GM12878 (cell line): ENCODE results near the gene NKD1. TPM values are rescaled to one million over a fixed set of nuclear protein-coding genes. Genes with fewer than 3 reads are reported as not detected.

Source experiments
- ATAC-seq: fragments of 200-7000 bp; cut with Tn5 transposase; 3 replicates; pipeline ENCODE4 v1.9.1; 2020; ENCODE audit warnings: mild to moderate bottlenecking, moderate library complexity
- BruUV-seq: library from RNA; stranded (reverse); fragments of 400-500 nt; replicated peaks from 2 replicates; lab custom pipeline; 2021; lab: Mats Ljungman, UMichigan
- CTCF ChIA-PET: fragments of 300-600 bp; sonication (Branson Sonifier 250); formaldehyde crosslinking; extraction: SDS; loops from one replicate; lab custom pipeline; 2021; ENCODE audit warnings: inconsistent platforms; lab: Yijun Ruan, JAX
- POLR2A ChIA-PET: fragments of 350-600 bp; formaldehyde crosslinking; extraction: SDS; loops from one replicate; lab custom pipeline; 2021; ENCODE audit warnings: inconsistent platforms; lab: Charles Lee
- RAD21 ChIA-PET: fragments of 300-600 bp; sonication (Branson Sonifier 250); formaldehyde crosslinking; loops from one replicate; lab custom pipeline; 2023; ENCODE audit warnings: antibody characterized with exemption; ENCODE audit not compliant: unreplicated experiment; lab: Charles Lee
- SMC1A ChIA-PET: fragments of 300-600 bp; sonication (Branson Sonifier 250); formaldehyde crosslinking; loops from one replicate; lab custom pipeline; 2023; ENCODE audit not compliant: unreplicated experiment, uncharacterized antibody; lab: Charles Lee
- DNase-seq: peaks from one replicate; pipeline ENCODE4 v3.0.0-alpha.2; 2011; ENCODE audit warnings: low read depth, low spot score
- FAIRE-seq: peaks from 3 replicates; lab custom pipeline; 2011; peaks lifted over from hg19 to GRCh38; lab: Jason Lieb, UNC
- H2AFZ ChIP-seq: 2 replicates; pipeline ENCODE4 v1.6.0; 2011; ENCODE audit warnings: low read depth, low read length, control low read depth; ENCODE audit not compliant: control insufficient read depth
- H3K27ac ChIP-seq: 2 replicates; pipeline ENCODE4 v1.5.1; 2011; ENCODE audit warnings: control low read depth; ENCODE audit not compliant: control insufficient read depth, insufficient read depth
- H3K27me3 ChIP-seq, 2 experiments: replicated peaks in 1 of 2; 2 replicates each; pipeline versions ENCODE4 v1.6.0 to v1.6.1; 2011; ENCODE audit warnings: low read length in 1 of 2; ENCODE audit not compliant: control insufficient read depth in 2 of 2, insufficient read depth in 2 of 2
- H3K36me3 ChIP-seq, 2 experiments: 2 replicates each; pipeline ENCODE4 v1.5.1; 2011; ENCODE audit warnings: low read length in 1 of 2; ENCODE audit not compliant: control insufficient read depth in 2 of 2, insufficient read depth in 2 of 2
- H3K4me1 ChIP-seq: 2 replicates; pipeline ENCODE4 v1.6.1; 2011; ENCODE audit warnings: mild to moderate bottlenecking, low read length, moderate library complexity, mixed read lengths; ENCODE audit not compliant: control insufficient read depth, insufficient read depth
- H3K4me2 ChIP-seq: 2 replicates; pipeline ENCODE4 v1.6.0; 2011; ENCODE audit warnings: control low read depth; ENCODE audit not compliant: control insufficient read depth, insufficient read depth
- H3K4me3 ChIP-seq: fragments of 200-600 bp; sonication (generic); 2 replicates; pipeline ENCODE4 v1.5.1; 2016
- H3K79me2 ChIP-seq: 2 replicates; pipeline ENCODE4 v1.6.0; 2011; ENCODE audit warnings: low read length; ENCODE audit not compliant: control insufficient read depth, insufficient read depth
- H3K9ac ChIP-seq: 2 replicates; pipeline ENCODE4 v1.8.0; 2011; ENCODE audit warnings: low read length, control low read depth, mixed read lengths; ENCODE audit not compliant: control insufficient read depth, insufficient read depth
- H3K9me3 ChIP-seq: replicated peaks from 3 replicates; pipeline ENCODE4 v1.5.1; 2011; ENCODE audit warnings: mild to moderate bottlenecking, low read length; ENCODE audit not compliant: control insufficient read depth, insufficient read depth
- H4K20me1 ChIP-seq: 2 replicates; pipeline ENCODE4 v1.6.0; 2011; ENCODE audit not compliant: control insufficient read depth, insufficient read depth
- CBFB ChIP-seq: IDR thresholded peaks from 2 replicates; pipeline ENCODE4 v1.6.1; 2016; ENCODE audit warnings: antibody characterized with exemption, low read depth
- EP300 ChIP-seq, 2 experiments: fragments of 150-350 bp in 1 of 2; IDR thresholded peaks; 2 replicates each; pipeline ENCODE4 v1.6.1; 2011 to 2012; ENCODE audit warnings: low read depth in 2 of 2, low read length in 2 of 2, borderline replicate concordance in 1 of 2, improper control_type of control experiment in 1 of 2, inconsistent platforms in 1 of 2; ENCODE audit not compliant: control insufficient read depth in 1 of 2
- EZH2 ChIP-seq: IDR thresholded peaks from 2 replicates; pipeline ENCODE4 v1.6.1; 2012; ENCODE audit warnings: low read depth, mild to moderate bottlenecking, control low read depth, inconsistent platforms, low read length, borderline replicate concordance; ENCODE audit not compliant: control insufficient read depth
- FOS ChIP-seq: IDR thresholded peaks from 3 replicates; pipeline ENCODE4 v1.6.1; 2011; ENCODE audit warnings: borderline replicate concordance; ENCODE audit not compliant: insufficient read length; ENCODE audit errors: extremely low read depth
- NFYA ChIP-seq: IDR thresholded peaks from 2 replicates; pipeline ENCODE4 v1.6.1; 2011; ENCODE audit warnings: low read depth, mild to moderate bottlenecking, low read length, improper control_type of control experiment, borderline replicate concordance
- RB1 ChIP-seq: fragments of 450-650 bp; formaldehyde crosslinking; IDR thresholded peaks from 2 replicates; pipeline ENCODE4 v1.6.1; 2017; ENCODE audit warnings: mild to moderate bottlenecking, borderline replicate concordance
- SREBF2 ChIP-seq: IDR thresholded peaks from 2 replicates; pipeline ENCODE4 v1.6.1; 2012; ENCODE audit warnings: mild to moderate bottlenecking, low read length
- YY1 ChIP-seq: IDR thresholded peaks from 2 replicates; pipeline ENCODE4 v1.6.1; 2011; ENCODE audit warnings: low read depth, mild to moderate bottlenecking, low read length
- ZNF274 ChIP-seq: IDR thresholded peaks from one replicate; pipeline ENCODE4 v1.8.0; 2011; ENCODE audit not compliant: insufficient read length, insufficient read depth
- ZNF622 ChIP-seq: fragments of 450-650 bp; IDR thresholded peaks from 2 replicates; pipeline ENCODE4 v1.6.1; 2017; ENCODE audit warnings: mild to moderate bottlenecking, inconsistent platforms
- WGBS: methylation state at CpG from one replicate; pipeline ENCODE4 v1.1.6; 2016; ENCODE audit warnings: low lambda C conversion rate; ENCODE audit not compliant: insufficient replicate concordance, insufficient coverage; ENCODE audit errors: missing lambda C conversion rate; 5-methylcytosine and 5-hydroxymethylcytosine counted together
- in situ Hi-C: fragments of 300-500 bp; cut with MboI; formaldehyde crosslinking; loops from 9 replicates; pipeline ENCODE4 v1.14.3; 2018; ENCODE audit warnings: mixed read lengths
- intact Hi-C: fragments of 100-400 bp; cut with micrococcal nuclease; formaldehyde crosslinking; loops from one replicate; pipeline ENCODE4 v1.14.2; 2022; ENCODE audit not compliant: unreplicated experiment
- polyA plus RNA-seq, 11 experiments: library from polyadenylated mRNA; depleted of rRNA in 4 of 11; unstranded in 6 of 11; stranded (reverse) in 5 of 11; fragments of >200 nt; fragmentation: Nextera tagmentation in 4 of 11; fragmentation: Illumina TruSeq in 1 of 11; extraction: Ambion mirVana in 4 of 11; extraction: Trizol in 1 of 11; gene quantifications; 1 replicate in 1 of 11; 2 replicates in 10 of 11; pipeline versions ENCODE4 v1.2.1 to v1.2.3, GENCODE V29; 2011 to 2016; ENCODE audit warnings: inconsistent platforms in 2 of 11, missing spikeins in 2 of 11, low read depth in 1 of 11
- total RNA-seq, 4 experiments: library from RNA; depleted of rRNA in 3 of 4; stranded (reverse); fragments of >200 nt in 3 of 4; fragmentation: Illumina TruSeq in 1 of 4; extraction: Trizol in 1 of 4; gene quantifications; 2 replicates each; pipeline versions ENCODE4 v1.2.1 to v1.2.3, GENCODE V29; 2013 to 2021

NKD1 gene
- total and polyA plus RNA-seq, 10 of the 15 experiments (the other 5 are each of a cell fraction or from before 2014, with no cell fraction given) = under 0.01 to 0.49 (median 0.04) TPM; not detected in 2

- TF ChIP-seq NFYA = no peak
- no peak for TF ChIP-seq RB1
- TF ChIP-seq, all 136 proteins: peak for 0
- H3K36me3 ChIP-seq = no peaks in the 10 kb centered on the region
- H3K4me2 ChIP-seq = no peak overlapping the region
- H3K4me1 ChIP-seq = no peaks in the 10 kb centered on the region; the same call in 1 of the 2 replicates
- H3K27me3 ChIP-seq = no peaks in the 10 kb centered on the region
- no peaks in the 10 kb centered on the region for H4K20me1 ChIP-seq
- ChIA-PET CTCF (no interaction called here), RAD21 (no interaction called here), SMC1A (no interaction called here), POLR2A (no interaction called here)
- no peaks in the 10 kb centered on the region for H3K79me2 ChIP-seq
- 42% methylated on average over 7 of the region's 7 CpGs for WGBS
- in situ Hi-C loops (no loop called here), intact Hi-C loops (no loop called here)
- no peak for ATAC-seq
- FAIRE-seq = no peak
- no peak overlapping the region for H3K4me3 ChIP-seq
- no peak overlapping the region for H3K27ac ChIP-seq
- H3K9ac ChIP-seq = no peak overlapping the region
- no peak overlapping the region for H2AFZ ChIP-seq
- H3K9me3 ChIP-seq = no peaks in the 10 kb centered on the region
- BruUV-seq = no TSS peak
- DNase-seq = no peak
Measured at GRCh38 chr16:50622029-50622428, 73.8 kb downstream of the NKD1 start.

DNA sequence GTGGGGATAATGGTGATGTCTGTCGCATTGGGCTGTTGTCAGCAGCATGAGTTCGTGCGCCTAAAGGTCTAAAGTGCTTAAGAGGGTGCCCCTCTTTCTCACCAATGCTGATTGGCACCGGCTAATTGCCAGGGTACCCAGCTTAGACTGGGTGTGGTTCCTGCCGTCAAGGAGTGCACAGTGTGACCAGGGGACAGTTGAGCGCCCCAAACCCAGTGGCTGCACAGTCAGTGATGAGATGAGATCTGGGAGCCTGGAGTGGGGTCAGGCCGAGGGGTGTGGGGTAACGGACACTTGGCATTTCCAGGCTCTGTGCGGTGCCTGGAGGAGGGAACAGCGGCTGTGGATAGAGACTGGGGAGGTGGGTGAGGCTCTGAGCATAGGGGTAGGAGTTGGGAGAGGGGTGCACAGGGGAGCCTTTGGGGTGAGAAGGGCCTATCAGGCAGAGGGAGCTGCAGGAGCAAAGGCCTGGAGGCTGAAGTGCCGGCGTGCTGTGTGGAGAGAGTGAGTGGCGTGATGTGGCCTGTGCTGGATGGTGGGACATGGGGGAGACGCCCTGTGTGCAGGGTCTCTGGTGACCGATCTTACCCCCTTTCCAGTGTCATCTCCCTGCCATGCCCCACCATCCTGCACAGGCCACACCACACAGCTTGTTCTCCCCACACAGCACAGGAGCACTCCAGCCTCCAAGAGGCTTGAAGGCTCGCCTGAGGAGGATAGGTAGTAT, 74.6 kb downstream of the NKD1 start:
- Histone ChIP-seq H3K4me3 (no peak overlapping the region), H3K36me3 (no peaks in the 10 kb centered on the region), H3K4me2 (no peak overlapping the region), H3K79me2 (no peaks in the 10 kb centered on the region), H3K27me3 (no peaks in the 10 kb centered on the region), H3K4me1 (peaks cover 4% of the 10 kb centered on the region), H3K9ac (no peak overlapping the region), H2AFZ (no peak overlapping the region), H3K9me3 (no peaks in the 10 kb centered on the region), H4K20me1 (no peaks in the 10 kb centered on the region), H3K27ac (no peak overlapping the region)
- ChIA-PET SMC1A (no interaction called here), POLR2A (no interaction called here), CTCF (no interaction called here), RAD21 (no interaction called here)
- FAIRE-seq (no peak), ATAC-seq (no peak), DNase-seq (no peak)
- 50% methylated on average over 16 of the region's 16 CpGs for WGBS
- in situ Hi-C loops = no loop called here
- intact Hi-C loops = no loop called here
- TF ChIP-seq FOS = no peak
- TF ChIP-seq EP300 (IDR thresholded peaks at IDR 0.05; ENCODE audit: borderline replicate concordance in 1 of 2, control insufficient read depth in 1 of 2, low read depth in 2 of 2, low read length in 2 of 2) = no peak
- TF ChIP-seq ZNF622 = no peak
- TF ChIP-seq EZH2 = no peak
- TF ChIP-seq ZNF274 = no peak
- TF ChIP-seq CBFB = no peak
- no peak for TF ChIP-seq YY1
- no peak for TF ChIP-seq SREBF2
- BruUV-seq = no TSS peak
